Mammary epithelial cell (primary cell): ENCODE data around the gene PF4V1.

Experiments
- CTCF ChIP-seq, 2 donors: IDR thresholded peaks in 1 of 2; conservative IDR thresholded peaks in 1 of 2; 2 replicates each; pipeline ENCODE4 v1.5.1; 2011 to 2012; ENCODE audit warnings: inconsistent platforms in 2 of 2, low read length in 2 of 2, mild to moderate bottlenecking in 2 of 2, control low read depth in 1 of 2, low read depth in 1 of 2; ENCODE audit not compliant: insufficient read depth in 1 of 2; ENCODE audit errors: extremely low read depth in 1 of 2
- EZH2 ChIP-seq: IDR thresholded peaks from 2 replicates; pipeline ENCODE4 v1.6.1; 2012; ENCODE audit warnings: low read length, inconsistent platforms, borderline replicate concordance

- TF ChIP-seq EZH2: no peak
- TF ChIP-seq CTCF (conservative IDR thresholded peaks at IDR 0.05 in 1 of 2, IDR thresholded peaks at IDR 0.05 in 1 of 2; ENCODE audit: extremely low read depth in 1 of 2, insufficient read depth in 1 of 2, low read depth in 1 of 2, low read length in 2 of 2): no peak
These were observed 44.5 kb downstream of the PF4V1 start for GRCh38 chr4:73897380-73898136.
